Nephron (organoid): Measurements from ENCODE around the gene MUC5AC.

Experiments used
- H3K27ac Mint-ChIP-seq, 3 experiments: 2 replicates each; pipeline ENCODE4 v1.8.0; 2020; ENCODE audit warnings: mixed read lengths in 3 of 3, mild to moderate bottlenecking in 2 of 3, moderate library complexity in 1 of 3
- H3K27me3 Mint-ChIP-seq: 2 replicates; pipeline ENCODE4 v1.8.0; 2021; ENCODE audit warnings: low read depth, mild to moderate bottlenecking, moderate library complexity, mixed read lengths
- H3K36me3 Mint-ChIP-seq: 2 replicates; pipeline ENCODE4 v1.8.0; 2020; ENCODE audit warnings: low read depth, mixed read lengths
- H3K4me1 Mint-ChIP-seq: 2 replicates; pipeline ENCODE4 v1.8.0; 2020; ENCODE audit warnings: mixed read lengths
- H3K4me3 Mint-ChIP-seq, 3 experiments: 2 replicates each; pipeline ENCODE4 v1.8.0; 2020; ENCODE audit warnings: mild to moderate bottlenecking in 3 of 3, mixed read lengths in 3 of 3, moderate library complexity in 2 of 3
- H3K9me3 Mint-ChIP-seq: 2 replicates; pipeline ENCODE4 v1.8.0; 2020; ENCODE audit warnings: mixed read lengths
- CTCF ChIP-seq, 3 experiments: fragments of 200-600 bp; sonication (generic); IDR thresholded peaks; one replicate each; pipeline ENCODE4 v1.5.0; 2021; ENCODE audit warnings: antibody characterized with exemption in 3 of 3; ENCODE audit not compliant: unreplicated experiment in 3 of 3

The MUC5AC gene

GRCh38 chr11:1230121-1230455 lies 72.3 kb downstream of the MUC5AC start:
- no peak overlapping the region for H3K27ac Mint-ChIP-seq
- TF ChIP-seq CTCF (IDR thresholded peaks at IDR 0.05; ENCODE audit: unreplicated experiment in 3 of 3) = no peak
- H3K9me3 Mint-ChIP-seq = no peaks in the 10 kb centered on the region
- no peaks in the 10 kb centered on the region for H3K27me3 Mint-ChIP-seq
- H3K36me3 Mint-ChIP-seq = no peaks in the 10 kb centered on the region
- no peaks in the 10 kb centered on the region for H3K4me1 Mint-ChIP-seq
- H3K4me3 Mint-ChIP-seq = no peak overlapping the region

- no peak for TF ChIP-seq CTCF (IDR thresholded peaks at IDR 0.05; ENCODE audit: unreplicated experiment in 3 of 3)
- no peaks in the 10 kb centered on the region for H3K9me3 Mint-ChIP-seq
- H3K4me3 Mint-ChIP-seq = no peak overlapping the region
- H3K27ac Mint-ChIP-seq = no peak overlapping the region
- no peaks in the 10 kb centered on the region for H3K36me3 Mint-ChIP-seq
- H3K4me1 Mint-ChIP-seq = no peaks in the 10 kb centered on the region
- no peaks in the 10 kb centered on the region for H3K27me3 Mint-ChIP-seq
Measured at GRCh38 chr11:1230456-1231395, 73.0 kb downstream of the MUC5AC start.

- H3K9me3 Mint-ChIP-seq = no peaks in the 10 kb centered on the region
- no peak overlapping the region for H3K27ac Mint-ChIP-seq
- H3K4me1 Mint-ChIP-seq = no peaks in the 10 kb centered on the region
- no peak for TF ChIP-seq CTCF (IDR thresholded peaks at IDR 0.05; ENCODE audit: unreplicated experiment in 3 of 3)
- H3K36me3 Mint-ChIP-seq = no peaks in the 10 kb centered on the region
- no peak overlapping the region for H3K4me3 Mint-ChIP-seq
- H3K27me3 Mint-ChIP-seq = no peaks in the 10 kb centered on the region
Measured at GRCh38 chr11:1231396-1232020, 73.8 kb downstream of the MUC5AC start.

- peaks cover under 1% of the 10 kb centered on the region for H3K27me3 Mint-ChIP-seq
- H3K4me3 Mint-ChIP-seq = no peak overlapping the region
Measured at GRCh38 chr11:1232021-1232882, 74.5 kb downstream of the MUC5AC start.

GRCh38 chr11:1232883-1233321 lies 75.1 kb downstream of the MUC5AC start:
- Mint-ChIP-seq H3K4me1 (no peaks in the 10 kb centered on the region), H3K9me3 (no peaks in the 10 kb centered on the region), H3K4me3 (no peak overlapping the region), H3K36me3 (no peaks in the 10 kb centered on the region), H3K27me3 (peaks cover 7% of the 10 kb centered on the region), H3K27ac (no peak overlapping the region)
- no peak for TF ChIP-seq CTCF (IDR thresholded peaks at IDR 0.05; ENCODE audit: unreplicated experiment in 3 of 3)

More at GRCh38 chr11:1232021-1232882, 74.5 kb downstream of the MUC5AC start:
- no peak for TF ChIP-seq CTCF (IDR thresholded peaks at IDR 0.05; ENCODE audit: unreplicated experiment in 3 of 3)
- H3K36me3 Mint-ChIP-seq = no peaks in the 10 kb centered on the region
- H3K9me3 Mint-ChIP-seq = no peaks in the 10 kb centered on the region
- H3K4me1 Mint-ChIP-seq = no peaks in the 10 kb centered on the region
- H3K27ac Mint-ChIP-seq = no peak overlapping the region
